Fibroblast of mammary gland (primary cell): ENCODE measurements around the gene DGCR2.

Experiments
- DNase-seq: peaks from one replicate; pipeline ENCODE4 v3.0.0-alpha.2; 2010; ENCODE audit warnings: low read depth
- H3K4me3 ChIP-seq: 2 replicates; pipeline ENCODE4 v1.5.1; 2011; ENCODE audit warnings: low read depth, mild to moderate bottlenecking, low read length, moderate library complexity; ENCODE audit not compliant: control insufficient read depth
- CTCF ChIP-seq: conservative IDR thresholded peaks from 2 replicates; pipeline ENCODE4 v1.5.1; 2011; ENCODE audit warnings: low read depth, low read length, inconsistent platforms; ENCODE audit not compliant: control insufficient read depth, insufficient read depth

The DGCR2 gene

GRCh38 chr22:19097518-19097917 lies 24.7 kb downstream of the DGCR2 start:
- no peak overlapping the region for H3K4me3 ChIP-seq
- no peak for DNase-seq
- no peak for TF ChIP-seq CTCF

- H3K4me3 ChIP-seq, result no peak overlapping the region
- no peak for TF ChIP-seq CTCF
Measured at GRCh38 chr22:19096555-19096954, 25.7 kb downstream of the DGCR2 start.

DNA sequence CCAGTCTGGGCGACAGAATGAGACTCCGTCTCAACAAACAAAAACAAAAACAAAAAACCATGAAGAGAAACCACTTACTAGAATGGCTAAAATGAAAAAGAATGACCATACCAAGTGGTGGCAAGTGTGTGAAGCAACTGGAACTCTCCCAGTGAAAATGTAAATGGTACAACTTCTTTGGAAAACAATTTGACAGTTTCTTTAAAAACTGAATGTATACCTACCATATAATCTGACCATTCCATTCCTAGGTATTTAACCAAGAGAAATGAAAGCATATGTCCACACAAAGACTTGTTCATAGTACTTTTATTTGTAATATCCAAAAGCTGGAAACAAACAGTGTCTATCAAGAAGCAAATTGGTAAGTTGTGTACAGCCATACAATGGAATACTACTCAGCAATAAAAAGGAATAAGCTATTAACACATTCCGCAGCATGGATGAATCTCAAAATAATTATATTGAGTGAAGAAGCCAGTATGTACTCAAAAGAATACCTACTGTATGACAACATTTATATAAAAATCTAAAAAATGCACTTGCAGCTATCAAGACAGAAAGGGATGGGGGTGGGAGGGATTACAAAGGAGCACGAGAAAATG lies 27.7 kb downstream of the DGCR2 start:
- no peak for TF ChIP-seq CTCF
- H3K4me3 ChIP-seq, result no peak overlapping the region
- no peak for DNase-seq

More at GRCh38 chr22:19096555-19096954, 25.7 kb downstream of the DGCR2 start:
- no peak for DNase-seq

DNA sequence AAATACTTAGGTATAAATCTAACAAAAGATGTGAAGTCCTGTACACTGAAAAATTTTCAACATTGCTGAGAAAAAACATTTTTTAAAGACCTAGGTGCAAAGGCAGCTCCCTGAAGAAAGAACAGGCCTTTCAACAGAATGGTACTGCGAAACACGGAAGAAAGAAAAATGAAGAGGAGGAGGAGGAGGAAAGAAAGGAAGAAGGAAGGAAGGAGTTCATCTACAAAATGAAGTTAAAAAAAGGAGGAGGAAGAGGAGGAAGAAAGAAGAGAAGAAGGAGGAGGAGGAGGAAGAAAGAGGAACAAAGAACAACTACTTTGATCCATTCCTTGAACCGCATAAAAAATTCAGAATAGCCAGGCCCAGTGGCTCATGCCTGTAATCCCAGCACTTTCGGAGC lies 29.5 kb downstream of the DGCR2 start:
- H3K4me3 ChIP-seq, result no peak overlapping the region
- no peak for TF ChIP-seq CTCF
- DNase-seq, result no peak

- no peak for TF ChIP-seq CTCF
Measured at GRCh38 chr22:19090586-19091127, 31.6 kb downstream of the DGCR2 start.

GRCh38 chr22:19090183-19090582 lies 32.0 kb downstream of the DGCR2 start:
- no peak for DNase-seq
- TF ChIP-seq CTCF, result no peak
- H3K4me3 ChIP-seq, result no peak overlapping the region

More at GRCh38 chr22:19090586-19091127, 31.6 kb downstream of the DGCR2 start:
- no peak for DNase-seq
- H3K4me3 ChIP-seq, result no peak overlapping the region
